Progenitor cell of endocrine pancreas (in vitro differentiated cells): ENCODE results near the gene HNRNPA2B1. TPM values are rescaled to one million over a fixed set of nuclear protein-coding genes. Genes with fewer than 3 reads are reported as not detected.

Source experiments
- DNase-seq: peaks from one replicate; pipeline ENCODE4 v3.0.0; 2021; ENCODE audit warnings: low spot score; ENCODE audit not compliant: unreplicated experiment
- H3K27ac Mint-ChIP-seq: 2 replicates; pipeline ENCODE4 v1.8.0; 2021; ENCODE audit warnings: mild to moderate bottlenecking, moderate library complexity, mixed read lengths
- H3K27me3 Mint-ChIP-seq: 2 replicates; pipeline ENCODE4 v1.8.0; 2021; ENCODE audit warnings: mixed read lengths
- H3K36me3 Mint-ChIP-seq: 2 replicates; pipeline ENCODE4 v1.8.0; 2022; ENCODE audit warnings: mixed read lengths; ENCODE audit not compliant: insufficient read depth
- H3K4me1 Mint-ChIP-seq: 2 replicates; pipeline ENCODE4 v1.8.0; 2021; ENCODE audit warnings: low read depth, mixed read lengths
- H3K4me3 Mint-ChIP-seq: 2 replicates; pipeline ENCODE4 v1.8.0; 2021; ENCODE audit warnings: low read depth, mild to moderate bottlenecking, moderate library complexity, mixed read lengths
- H3K9me3 Mint-ChIP-seq: 2 replicates; pipeline ENCODE4 v1.8.0; 2021; ENCODE audit warnings: low read depth, mixed read lengths
- CTCF ChIP-seq: fragments of 200-600 bp; sonication (generic); IDR thresholded peaks from one replicate; pipeline ENCODE4 v1.5.0; 2021; ENCODE audit warnings: antibody characterized with exemption, mild to moderate bottlenecking; ENCODE audit not compliant: unreplicated experiment
- total RNA-seq: library from RNA; stranded (reverse); gene quantifications from 2 replicates; pipeline ENCODE4 v1.2.1, GENCODE V29; 2021

The HNRNPA2B1 gene
- total RNA-seq, 1 donor from 2014 or later = 984 TPM

- H3K27ac Mint-ChIP-seq = no peak overlapping the region
- peaks cover 6% of the 10 kb centered on the region for H3K4me1 Mint-ChIP-seq
- no peaks in the 10 kb centered on the region for H3K9me3 Mint-ChIP-seq
Measured at GRCh38 chr7:26145238-26145637, 55.3 kb downstream of the HNRNPA2B1 start.

GRCh38 chr7:26144184-26145080, 56.1 kb downstream of the HNRNPA2B1 start:
- Mint-ChIP-seq H3K4me3 (no peak overlapping the region), H3K27me3 (peaks cover 6% of the 10 kb centered on the region), H3K4me1 (peaks cover 6% of the 10 kb centered on the region), H3K27ac (no peak overlapping the region), H3K9me3 (no peaks in the 10 kb centered on the region), H3K36me3 (no peaks in the 10 kb centered on the region)
- TF ChIP-seq CTCF = no peak
- no peak for DNase-seq

More at GRCh38 chr7:26145238-26145637, 55.3 kb downstream of the HNRNPA2B1 start:
- no peak overlapping the region for H3K4me3 Mint-ChIP-seq
- H3K36me3 Mint-ChIP-seq = no peaks in the 10 kb centered on the region
- no peak for TF ChIP-seq CTCF
- H3K27me3 Mint-ChIP-seq = peaks cover 9% of the 10 kb centered on the region
- no peak for DNase-seq

GRCh38 chr7:26143298-26144048, 57.1 kb downstream of the HNRNPA2B1 start:
- Mint-ChIP-seq H3K36me3 (no peaks in the 10 kb centered on the region), H3K9me3 (no peaks in the 10 kb centered on the region), H3K27me3 (peaks cover 6% of the 10 kb centered on the region)

GRCh38 chr7:26141077-26141476, 59.5 kb downstream of the HNRNPA2B1 start:
- H3K4me3 Mint-ChIP-seq = no peak overlapping the region
- H3K36me3 Mint-ChIP-seq = no peaks in the 10 kb centered on the region
- H3K27me3 Mint-ChIP-seq = peaks cover 6% of the 10 kb centered on the region
- H3K9me3 Mint-ChIP-seq = no peaks in the 10 kb centered on the region
- H3K4me1 Mint-ChIP-seq = peaks cover 6% of the 10 kb centered on the region
- no peak overlapping the region for H3K27ac Mint-ChIP-seq
- DNase-seq = no peak
- TF ChIP-seq CTCF = no peak

More at GRCh38 chr7:26143298-26144048, 57.1 kb downstream of the HNRNPA2B1 start:
- Mint-ChIP-seq H3K4me3 (no peak overlapping the region), H3K4me1 (peaks cover 6% of the 10 kb centered on the region), H3K27ac (no peak overlapping the region)
- no peak for TF ChIP-seq CTCF
- DNase-seq = no peak

- peak overlapping the region; percentile 16 for H3K27ac Mint-ChIP-seq
- peaks cover 6% of the 10 kb centered on the region for H3K27me3 Mint-ChIP-seq
- TF ChIP-seq CTCF = no peak
- H3K4me1 Mint-ChIP-seq = peaks cover 6% of the 10 kb centered on the region
- H3K4me3 Mint-ChIP-seq = no peak overlapping the region
- DNase-seq = no peak
- H3K36me3 Mint-ChIP-seq = no peaks in the 10 kb centered on the region
- no peaks in the 10 kb centered on the region for H3K9me3 Mint-ChIP-seq
Measured at GRCh38 chr7:26140380-26140779, 60.2 kb downstream of the HNRNPA2B1 start.
